GM18526 (cell line): ENCODE measurements around the gene ARID1B.

Experiments used
- POLR2A ChIP-seq: IDR thresholded peaks from 3 replicates; pipeline ENCODE4 v1.6.1; 2011; ENCODE audit not compliant: insufficient read length; ENCODE audit errors: extremely low read depth

The ARID1B gene

DNA sequence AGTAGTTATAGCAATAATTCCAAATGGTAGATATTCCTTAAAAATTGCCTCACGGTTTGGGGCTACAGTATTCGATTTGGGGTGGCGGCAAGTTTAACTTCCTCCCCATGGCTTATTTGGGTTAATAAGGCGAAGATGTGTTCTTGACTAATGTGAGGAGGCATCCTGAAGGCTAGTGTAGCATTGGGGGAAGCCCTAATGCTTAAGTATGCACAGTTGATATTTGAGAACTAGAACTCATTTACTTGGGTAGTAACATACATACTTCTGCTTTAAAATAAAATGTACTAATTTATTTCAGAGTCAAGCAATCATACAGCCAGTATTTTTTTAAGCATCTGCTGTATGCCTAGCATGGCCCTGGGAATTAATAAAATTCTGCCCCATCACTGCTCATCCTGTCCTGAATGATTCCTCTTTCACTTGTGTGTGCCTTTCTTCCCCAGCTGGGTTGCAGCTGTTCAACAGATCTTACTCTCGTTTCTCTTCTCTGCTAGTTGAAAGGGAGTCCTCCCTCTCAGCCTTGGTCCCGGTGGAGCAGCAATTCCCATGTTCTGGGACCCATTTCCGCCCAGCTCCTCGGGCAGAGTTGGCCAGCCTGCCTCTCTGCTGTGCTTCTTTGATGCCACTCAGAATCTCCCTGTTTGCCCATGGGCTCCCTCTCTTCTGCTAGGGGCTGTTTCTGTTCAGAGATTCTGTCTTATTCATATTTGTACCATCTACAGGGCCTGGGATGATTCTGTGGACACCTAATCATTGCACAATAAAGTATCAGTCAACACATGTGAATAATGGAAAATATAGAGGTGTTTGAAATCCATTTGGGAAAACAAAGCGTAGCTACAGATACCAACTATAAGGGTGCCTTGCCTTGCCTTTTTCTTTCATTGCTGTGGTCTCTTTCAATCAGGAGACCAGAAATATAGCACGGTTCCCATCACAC, 104.8 kb downstream of the ARID1B start:
- TF ChIP-seq POLR2A: no peak

DNA sequence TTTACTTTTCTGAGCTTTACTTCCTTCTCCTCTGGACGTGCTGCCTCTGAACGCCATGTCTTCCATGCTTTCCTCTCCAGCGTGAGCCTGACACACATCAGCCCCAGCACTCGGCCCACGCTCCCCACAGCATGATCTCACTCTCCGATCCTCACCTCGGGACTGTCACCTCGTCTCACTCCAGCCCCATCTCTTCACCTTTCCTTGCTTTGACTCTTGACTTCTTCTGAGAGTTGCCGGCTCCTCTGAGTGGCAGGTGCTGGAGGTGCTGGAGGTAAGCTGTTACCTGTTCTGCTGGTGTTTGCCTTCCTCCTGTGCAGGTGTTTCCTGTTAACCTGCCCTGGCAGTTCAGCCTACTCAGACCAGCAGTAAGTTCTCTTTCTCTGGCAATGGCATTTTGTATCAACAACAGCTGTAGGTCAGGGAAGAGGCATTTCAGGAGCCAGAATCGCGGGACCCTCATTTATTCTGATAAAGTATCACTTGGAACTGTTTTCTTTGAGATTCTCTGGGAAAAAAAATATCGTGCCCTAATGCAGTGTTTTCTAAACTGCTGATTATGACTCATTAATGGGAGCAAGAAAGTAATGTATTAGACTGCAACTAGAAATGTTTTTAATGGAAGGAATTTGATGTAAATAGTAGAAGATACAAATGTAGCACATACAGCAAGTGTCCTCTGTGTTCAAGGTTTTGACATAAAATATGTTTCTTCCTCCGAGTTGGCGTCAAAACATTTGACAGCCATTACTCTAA, 106.5 kb downstream of the ARID1B start:
- TF ChIP-seq POLR2A: no peak

DNA sequence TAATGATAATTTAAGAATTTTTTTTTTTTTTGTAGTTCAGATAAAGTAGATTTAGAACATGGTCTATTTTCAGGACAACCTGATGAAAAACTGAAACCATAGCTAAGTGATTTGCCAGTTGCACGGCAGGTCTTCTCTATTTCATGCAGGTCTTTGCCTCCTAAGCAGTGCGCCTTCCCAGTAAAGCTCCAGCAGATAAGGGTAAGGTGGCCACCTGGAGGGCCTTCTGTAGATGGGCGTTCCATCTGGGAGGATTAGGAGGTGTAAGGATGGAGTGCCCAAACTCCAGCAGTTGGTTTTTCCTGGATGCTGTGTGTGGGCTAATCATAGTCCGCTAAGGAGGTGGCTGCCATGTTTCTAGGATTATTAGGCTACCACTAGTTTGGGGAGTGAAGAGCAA, 107.1 kb downstream of the ARID1B start:
- TF ChIP-seq POLR2A: no peak

DNA sequence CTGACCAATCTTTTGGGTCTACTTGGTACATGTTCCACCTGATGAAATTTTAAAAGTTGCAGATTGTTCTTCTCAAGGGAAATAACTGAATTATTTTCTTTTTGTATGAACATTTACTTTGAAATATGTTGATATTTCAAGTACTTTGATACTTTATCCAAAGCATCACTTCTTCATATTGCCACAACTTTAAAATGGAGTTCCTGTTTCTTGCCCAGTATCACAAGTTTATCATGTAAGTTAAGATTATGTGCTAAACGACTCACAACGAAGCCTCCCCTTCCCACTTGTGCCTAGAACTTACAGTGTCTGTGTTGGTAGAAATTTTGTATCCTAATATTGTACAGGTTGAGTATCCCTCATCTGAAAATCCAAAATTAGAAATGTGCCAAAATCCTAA, 108.4 kb downstream of the ARID1B start:
- TF ChIP-seq POLR2A: no peak

DNA sequence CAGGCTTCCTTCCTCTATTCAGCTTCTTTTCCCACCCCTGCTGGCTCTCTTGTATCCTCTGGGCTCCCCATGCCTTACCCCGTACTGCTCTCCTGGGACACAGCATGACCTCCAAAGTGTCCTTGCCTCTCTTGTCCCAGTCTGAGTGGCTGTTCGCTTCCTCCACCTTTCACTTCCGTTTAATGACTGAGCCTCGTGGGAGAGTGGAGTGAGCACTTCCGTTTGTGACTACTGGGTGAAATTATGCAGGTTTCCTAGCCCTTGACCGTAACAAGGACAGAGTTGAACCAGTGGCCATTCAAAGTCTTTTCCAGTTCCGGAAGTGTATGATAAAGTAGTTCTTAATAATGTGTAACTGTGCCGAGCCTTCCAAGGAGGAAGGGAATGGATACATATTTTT, 109.2 kb downstream of the ARID1B start:
- no peak for TF ChIP-seq POLR2A

DNA sequence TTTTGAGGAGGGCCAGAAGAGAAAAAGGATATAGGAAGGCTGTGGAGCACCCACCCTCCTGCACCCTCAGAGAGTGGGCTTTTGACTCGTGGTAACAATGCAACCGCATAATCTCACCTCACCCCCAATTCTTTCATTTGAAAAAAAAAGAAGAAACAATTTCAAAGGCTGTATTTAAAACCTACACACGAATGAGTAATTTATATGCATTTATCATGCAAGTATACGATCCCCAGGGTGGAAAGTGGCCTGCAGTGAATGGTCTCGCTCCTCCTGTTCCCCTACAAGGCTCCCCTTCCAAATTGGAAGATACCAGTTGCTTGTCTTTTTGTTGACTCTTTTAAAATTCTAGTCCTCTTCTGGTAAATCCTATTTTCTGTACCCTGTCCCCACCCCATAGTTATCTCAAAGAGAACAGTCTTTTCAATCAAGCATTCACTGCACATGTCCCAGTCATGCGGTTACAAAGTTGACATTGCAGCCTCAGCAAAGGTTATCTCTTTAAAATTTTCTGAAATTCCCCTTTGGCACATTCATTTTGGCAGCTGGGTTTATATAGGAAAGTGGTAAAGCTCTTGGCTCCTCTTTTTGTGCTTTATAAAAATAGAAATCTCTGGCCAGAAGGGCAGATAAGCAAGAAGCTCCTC, 110.6 kb downstream of the ARID1B start:
- no peak for TF ChIP-seq POLR2A

DNA sequence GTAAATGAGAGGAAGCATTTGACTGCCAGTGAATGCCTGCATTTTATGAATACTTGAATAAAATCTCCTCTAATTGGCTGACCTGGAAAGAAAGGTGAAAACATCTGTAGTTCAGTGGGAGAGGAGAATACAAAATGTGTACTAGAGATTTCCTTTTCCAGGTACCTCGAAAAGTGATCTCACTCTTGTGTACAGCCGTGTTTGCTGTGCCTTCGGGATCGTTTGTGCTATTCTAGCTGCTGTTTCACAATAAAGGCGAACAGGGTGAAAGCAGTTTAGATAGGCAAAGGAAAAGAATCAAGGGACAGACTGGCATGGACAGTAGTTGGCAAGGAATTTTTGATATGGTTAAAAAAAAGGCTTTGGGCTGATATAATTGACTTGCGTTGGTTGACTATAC, 112.3 kb downstream of the ARID1B start:
- no peak for TF ChIP-seq POLR2A

DNA sequence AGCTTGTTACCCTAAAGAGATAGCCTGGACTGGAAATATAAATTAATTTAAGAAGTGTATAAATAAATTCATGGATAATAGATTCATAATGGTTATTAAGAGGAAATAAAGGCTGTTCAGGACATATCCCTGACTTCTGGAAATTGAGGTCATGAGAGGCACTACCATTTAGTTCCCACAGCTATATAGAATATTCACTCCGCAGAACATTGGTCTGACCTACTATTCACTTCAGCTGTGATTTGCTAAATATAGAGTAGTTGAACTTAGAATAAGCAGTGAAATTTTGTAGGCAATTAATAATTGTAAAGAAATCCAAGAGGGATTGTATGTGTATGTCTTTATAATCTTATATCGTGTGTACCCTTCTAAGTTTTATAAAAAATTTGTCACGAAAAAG, 112.8 kb downstream of the ARID1B start:
- TF ChIP-seq POLR2A: no peak

DNA sequence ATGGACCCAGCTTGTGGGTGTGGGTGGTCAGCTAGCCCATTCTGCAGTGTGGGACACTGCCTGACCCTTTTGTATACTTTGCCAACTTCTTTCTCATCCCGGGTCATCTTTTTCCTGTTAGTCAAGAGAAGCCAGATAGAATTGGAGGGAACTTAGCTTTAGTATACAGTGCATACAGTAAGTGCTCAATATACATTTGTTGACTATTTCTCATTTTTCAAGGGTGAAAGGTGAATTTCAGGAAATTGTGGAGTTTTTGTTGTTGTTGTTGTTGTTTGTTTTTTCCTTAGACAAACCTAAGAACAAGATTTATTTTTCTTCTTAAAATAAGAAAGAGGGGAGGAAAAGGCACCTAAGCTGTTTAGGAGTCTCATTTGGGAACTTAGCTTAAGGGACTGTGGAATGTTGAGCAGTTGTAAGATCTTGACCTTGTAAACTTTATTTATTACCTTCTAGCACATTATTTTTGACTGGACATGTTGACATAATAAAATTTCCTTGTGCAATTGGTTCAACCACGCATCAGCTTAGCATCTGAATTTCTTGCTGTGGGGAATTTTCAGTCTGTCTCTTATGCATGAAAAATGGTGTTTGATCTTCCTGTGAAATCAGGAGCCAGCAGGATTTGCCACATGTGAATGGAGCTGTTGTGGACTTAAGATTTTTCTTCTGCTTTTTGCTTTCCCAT, 113.6 kb downstream of the ARID1B start:
- TF ChIP-seq POLR2A: no peak

DNA sequence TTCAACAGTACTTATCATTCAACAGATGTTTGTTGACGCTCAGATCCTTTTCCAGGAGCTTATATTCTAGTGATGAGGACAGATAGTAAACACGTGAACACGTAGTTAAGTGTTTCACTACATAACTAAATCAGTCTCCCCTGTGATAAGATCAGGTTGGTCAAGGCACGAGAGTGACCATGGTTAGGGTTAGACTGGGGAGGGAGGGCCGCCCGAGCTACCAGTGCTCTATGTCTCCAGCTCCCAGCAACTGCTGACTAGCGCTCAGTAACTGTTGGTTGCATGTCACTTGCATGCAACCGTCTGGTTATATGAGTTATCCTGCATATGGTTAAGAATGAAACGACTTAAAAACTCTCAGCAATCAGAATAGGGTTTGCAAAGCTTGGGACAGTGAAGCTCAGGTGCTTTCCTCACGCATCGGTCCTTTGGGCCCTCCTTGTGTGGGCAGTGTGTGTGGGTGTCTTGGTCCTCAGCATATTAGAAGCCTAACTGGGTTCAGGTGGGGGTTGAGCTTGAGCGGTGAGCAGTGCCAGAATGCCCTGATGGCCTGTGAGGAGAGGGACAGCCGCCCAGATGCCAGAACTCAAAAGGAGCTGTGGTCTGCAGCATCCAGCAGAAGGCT, 120.8 kb downstream of the ARID1B start:
- TF ChIP-seq POLR2A: no peak

DNA sequence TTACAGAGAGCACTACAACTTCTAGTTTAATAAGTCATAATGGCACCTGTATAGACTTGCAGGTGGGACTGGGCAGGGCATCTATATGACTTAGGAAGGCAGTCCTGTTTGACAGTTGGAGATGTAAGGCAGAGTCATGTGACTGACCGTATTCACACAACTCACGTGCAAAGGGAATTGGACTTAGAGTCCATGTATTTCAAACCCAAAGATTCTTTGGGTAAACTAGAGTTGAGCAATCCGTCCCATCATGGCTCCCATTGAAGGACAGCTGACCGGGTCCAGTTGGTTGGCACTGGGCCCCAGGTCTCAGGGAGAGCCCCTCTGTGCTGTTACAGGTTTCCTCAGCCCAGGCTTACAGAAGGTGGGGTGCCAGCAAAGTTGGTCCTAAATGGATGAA, 121.9 kb downstream of the ARID1B start:
- no peak for TF ChIP-seq POLR2A

DNA sequence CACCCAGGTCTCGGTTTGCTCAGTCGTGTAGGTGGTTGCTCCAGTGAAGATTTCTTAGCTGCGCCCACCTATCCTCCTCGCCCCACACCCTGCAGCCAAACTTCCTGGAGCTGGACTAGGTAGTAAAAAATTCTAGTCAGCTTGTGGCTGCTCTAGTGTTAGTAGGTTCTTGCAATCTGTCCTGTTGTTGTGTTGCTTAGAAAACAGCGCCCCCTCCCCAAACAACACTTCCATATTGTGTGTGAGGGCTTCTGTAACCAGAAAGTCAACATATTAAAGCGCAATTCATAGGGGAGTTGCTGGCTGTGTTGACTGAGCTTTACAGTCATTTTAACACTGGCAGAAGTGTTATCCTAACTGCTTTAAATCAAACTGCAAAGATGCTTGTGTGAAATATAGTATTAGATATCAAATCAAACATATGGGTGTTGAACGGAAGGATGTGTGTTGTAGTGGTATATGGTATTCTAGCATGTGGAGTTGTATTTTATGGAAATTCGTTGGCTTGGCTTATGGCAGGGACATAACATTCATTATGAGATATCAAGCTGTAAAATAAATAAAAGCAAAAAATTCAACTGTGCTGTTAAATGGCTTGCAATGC, 122.5 kb downstream of the ARID1B start:
- TF ChIP-seq POLR2A: no peak

DNA sequence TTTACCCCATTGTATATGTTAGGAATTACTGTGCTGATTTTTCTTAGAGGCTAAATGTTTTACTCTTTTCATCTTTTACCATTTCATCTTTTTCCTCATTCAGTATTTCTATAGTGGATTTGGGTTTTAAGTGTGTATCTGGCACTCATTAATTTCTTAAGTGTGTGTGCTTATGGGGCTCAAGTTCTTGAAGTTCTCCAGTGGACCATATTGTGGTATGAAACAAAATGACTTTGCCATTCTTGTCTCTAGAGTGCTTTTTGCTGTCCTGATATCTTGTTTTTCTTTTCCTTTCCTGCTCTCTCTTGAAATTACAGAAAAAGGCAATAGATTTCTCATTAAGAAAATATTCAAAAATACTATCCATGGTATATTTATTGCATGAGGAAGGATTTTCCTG, 123.1 kb downstream of the ARID1B start:
- no peak for TF ChIP-seq POLR2A

DNA sequence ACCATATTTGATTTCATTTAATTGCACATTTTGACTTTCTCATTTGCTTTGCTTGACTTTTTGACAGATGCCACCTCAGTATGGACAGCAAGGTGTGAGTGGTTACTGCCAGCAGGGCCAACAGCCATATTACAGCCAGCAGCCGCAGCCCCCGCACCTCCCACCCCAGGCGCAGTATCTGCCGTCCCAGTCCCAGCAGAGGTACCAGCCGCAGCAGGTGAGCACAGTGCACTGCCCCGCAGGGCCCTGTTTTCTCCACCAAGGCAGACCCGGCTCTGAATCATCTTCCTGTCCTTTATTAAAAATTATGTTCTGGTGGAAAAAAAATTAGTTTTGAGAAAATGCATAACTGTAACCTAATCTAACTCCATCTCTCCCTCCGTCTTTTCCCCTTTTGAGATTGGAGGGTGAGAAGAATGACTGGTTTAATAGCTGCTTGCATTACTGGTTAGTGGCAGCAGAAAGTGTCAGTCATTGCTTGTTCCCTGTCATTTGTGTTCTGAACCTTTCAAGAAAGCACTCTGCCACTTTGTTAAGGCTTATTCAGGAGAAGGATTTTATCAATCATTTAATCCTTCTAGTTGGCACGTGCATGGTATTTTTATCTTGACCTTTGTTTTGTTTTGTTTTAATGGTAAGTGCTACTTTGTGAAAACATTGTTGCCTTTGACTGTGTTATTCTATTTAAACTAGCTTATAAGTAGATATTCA, 124.3 kb downstream of the ARID1B start:
- no peak for TF ChIP-seq POLR2A
